HFFc6 (cell line): ENCODE measurements around the gene STXBP6. TPM values are rescaled to one million over a fixed set of nuclear protein-coding genes. Genes with fewer than 3 reads are reported as not detected.

Source experiments
- DNase-seq: peaks from one replicate; pipeline ENCODE4 v3.0.0-alpha.2; 2018
- H3K27ac Mint-ChIP-seq: 2 replicates; pipeline ENCODE4 v1.8.0; 2020; ENCODE audit warnings: mild to moderate bottlenecking, mixed read lengths
- H3K27me3 Mint-ChIP-seq: 2 replicates; pipeline ENCODE4 v1.8.0; 2021; ENCODE audit warnings: mild to moderate bottlenecking, moderate library complexity, mixed read lengths; ENCODE audit not compliant: insufficient read depth
- H3K36me3 Mint-ChIP-seq: 2 replicates; pipeline ENCODE4 v1.8.0; 2021; ENCODE audit warnings: low read depth, mixed read lengths
- H3K4me1 Mint-ChIP-seq: 2 replicates; pipeline ENCODE4 v1.8.0; 2020; ENCODE audit warnings: low read depth, mixed read lengths
- H3K4me3 Mint-ChIP-seq: 2 replicates; pipeline ENCODE4 v1.8.0; 2020; ENCODE audit warnings: mild to moderate bottlenecking, moderate library complexity, mixed read lengths
- H3K9me3 Mint-ChIP-seq: 2 replicates; pipeline ENCODE4 v1.8.0; 2020; ENCODE audit warnings: mild to moderate bottlenecking, mixed read lengths
- total RNA-seq, 6 experiments: library from RNA; stranded (reverse); fragmentation: NEBNext Ultra II Directional; extraction: Animal tissue kit (Norgen Biotek cat#: 25700); gene quantifications; 2 replicates in 1 of 6; 3 replicates in 5 of 6; pipeline ENCODE4 v1.2.3, GENCODE V29; 2021
- TF ChIP-seq, protein P1 (sequence below): fragments of 200-600 bp; sonication (generic); IDR thresholded peaks from 2 replicates; pipeline ENCODE4 v1.5.0; 2021; ENCODE audit warnings: antibody characterized with exemption, mild to moderate bottlenecking

The STXBP6 gene
- total RNA-seq, 6 experiments from 2014 or later, result 15.4 to 17.5 (median 17.0) TPM

DNA sequence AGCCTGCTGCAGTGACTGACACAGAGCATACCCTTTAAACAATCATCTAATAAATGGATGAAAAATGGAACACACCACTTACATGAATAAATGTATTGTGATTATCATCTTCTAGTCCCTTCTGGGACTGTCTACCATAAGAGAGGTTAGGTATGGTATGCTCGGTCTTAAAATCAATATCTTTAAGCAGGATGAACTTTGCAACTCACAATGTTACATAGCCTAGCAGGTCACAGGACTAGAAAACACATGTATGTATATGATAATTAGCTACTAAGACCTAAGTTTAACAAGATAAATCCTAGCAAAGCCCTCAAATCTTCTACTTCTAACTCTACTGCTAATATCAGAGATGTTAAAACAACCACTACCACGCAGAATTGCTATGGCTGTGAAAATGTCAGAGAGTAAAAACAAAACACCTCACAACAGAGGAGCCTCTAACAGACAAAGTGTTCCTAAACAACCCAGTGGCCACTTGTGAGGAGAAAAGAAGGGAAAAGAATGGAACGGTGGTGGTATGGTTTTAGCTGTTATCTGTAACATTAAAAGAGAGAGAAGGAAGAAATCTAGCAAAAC is 139.4 kb downstream of the STXBP6 start:
- Mint-ChIP-seq H3K27me3 (peaks cover 2% of the 10 kb centered on the region; the same call in 1 of the 2 replicates), H3K4me1 (peaks cover 17% of the 10 kb centered on the region), H3K27ac (no peak overlapping the region), H3K9me3 (no peaks in the 10 kb centered on the region), H3K36me3 (peaks cover 1% of the 10 kb centered on the region; the same call in 1 of the 2 replicates), H3K4me3 (no peak overlapping the region)
- TF ChIP-seq, protein P1, sequence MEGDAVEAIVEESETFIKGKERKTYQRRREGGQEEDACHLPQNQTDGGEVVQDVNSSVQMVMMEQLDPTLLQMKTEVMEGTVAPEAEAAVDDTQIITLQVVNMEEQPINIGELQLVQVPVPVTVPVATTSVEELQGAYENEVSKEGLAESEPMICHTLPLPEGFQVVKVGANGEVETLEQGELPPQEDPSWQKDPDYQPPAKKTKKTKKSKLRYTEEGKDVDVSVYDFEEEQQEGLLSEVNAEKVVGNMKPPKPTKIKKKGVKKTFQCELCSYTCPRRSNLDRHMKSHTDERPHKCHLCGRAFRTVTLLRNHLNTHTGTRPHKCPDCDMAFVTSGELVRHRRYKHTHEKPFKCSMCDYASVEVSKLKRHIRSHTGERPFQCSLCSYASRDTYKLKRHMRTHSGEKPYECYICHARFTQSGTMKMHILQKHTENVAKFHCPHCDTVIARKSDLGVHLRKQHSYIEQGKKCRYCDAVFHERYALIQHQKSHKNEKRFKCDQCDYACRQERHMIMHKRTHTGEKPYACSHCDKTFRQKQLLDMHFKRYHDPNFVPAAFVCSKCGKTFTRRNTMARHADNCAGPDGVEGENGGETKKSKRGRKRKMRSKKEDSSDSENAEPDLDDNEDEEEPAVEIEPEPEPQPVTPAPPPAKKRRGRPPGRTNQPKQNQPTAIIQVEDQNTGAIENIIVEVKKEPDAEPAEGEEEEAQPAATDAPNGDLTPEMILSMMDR, result no peak
- no peak for DNase-seq

DNA sequence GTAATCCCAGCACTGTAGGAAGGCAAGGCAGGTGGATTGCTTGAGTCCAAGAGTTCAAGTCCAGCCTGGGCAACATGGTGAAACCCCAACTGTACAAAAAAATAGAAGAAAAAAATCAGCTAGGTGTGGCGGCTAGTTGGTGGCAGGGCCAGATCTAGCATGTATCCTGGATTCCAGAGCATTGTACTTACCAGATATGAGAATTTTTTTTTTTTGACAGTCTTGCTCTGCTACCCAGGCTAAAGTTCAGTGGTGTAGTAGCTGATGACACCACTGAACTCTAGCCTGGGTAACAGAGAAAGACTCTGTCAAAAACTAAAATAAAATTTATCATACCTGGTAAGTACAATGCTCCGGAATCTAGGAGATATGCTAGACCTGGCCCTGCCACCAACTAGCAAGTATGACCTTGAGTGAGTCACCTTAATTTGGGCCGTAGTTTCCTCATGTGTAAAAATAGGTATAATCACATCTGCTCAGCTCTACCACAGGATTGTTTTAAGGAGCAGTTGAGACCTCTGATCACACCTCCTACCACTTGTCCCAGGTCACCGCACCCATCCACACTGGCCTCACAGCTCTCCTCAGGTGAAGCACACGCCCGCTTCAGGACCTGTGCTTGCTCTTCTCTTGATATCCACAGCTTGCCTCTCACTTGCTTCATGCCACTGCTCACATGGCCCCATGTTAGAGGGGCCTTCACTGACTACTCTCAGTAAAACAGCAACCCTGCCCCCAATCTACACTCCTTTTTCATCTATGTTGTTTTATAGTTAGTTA is 140.2 kb downstream of the STXBP6 start:
- TF ChIP-seq, protein P1, result no peak
- no peaks in the 10 kb centered on the region for H3K9me3 Mint-ChIP-seq
- no peak overlapping the region for H3K4me3 Mint-ChIP-seq
- no peak for DNase-seq
- peaks cover 3% of the 10 kb centered on the region; the same call in 1 of the 2 replicates for H3K36me3 Mint-ChIP-seq
- no peak overlapping the region for H3K27ac Mint-ChIP-seq
- peaks cover 17% of the 10 kb centered on the region for H3K4me1 Mint-ChIP-seq
- peaks cover 2% of the 10 kb centered on the region; the same call in 1 of the 2 replicates for H3K27me3 Mint-ChIP-seq

DNA sequence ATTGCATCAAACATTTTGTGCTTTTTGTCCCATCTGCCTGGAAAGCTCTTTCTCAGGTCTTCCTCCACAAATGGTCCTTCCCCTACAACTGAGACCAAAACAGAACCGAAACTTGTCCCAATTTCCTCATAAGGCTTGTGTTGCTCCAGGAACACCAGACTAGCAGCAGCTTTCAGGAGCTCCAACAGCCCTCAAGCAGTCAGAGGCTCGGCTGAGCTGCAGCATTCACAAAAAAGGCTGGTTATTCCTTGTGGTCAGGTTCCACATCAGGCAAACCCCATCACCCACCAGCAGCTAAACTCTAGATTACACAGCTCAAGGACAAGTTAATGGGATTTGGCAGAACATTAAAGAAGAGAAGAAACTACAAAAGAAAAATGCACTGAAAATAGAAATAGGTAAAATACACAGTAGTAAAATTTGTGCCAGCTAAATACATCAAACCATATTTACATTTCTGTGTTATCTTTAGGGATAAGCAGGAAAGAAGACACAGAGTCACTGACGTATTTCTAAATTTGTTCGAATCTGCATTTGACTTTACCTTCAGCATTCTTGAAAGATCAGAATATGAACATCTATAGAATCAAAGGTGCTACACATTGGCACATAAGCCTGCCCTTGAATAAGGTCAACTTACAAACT is 141.2 kb downstream of the STXBP6 start:
- DNase-seq, result no peak
- Mint-ChIP-seq H3K27ac (no peak overlapping the region), H3K9me3 (no peaks in the 10 kb centered on the region), H3K4me1 (peaks cover 24% of the 10 kb centered on the region), H3K27me3 (no peaks in the 10 kb centered on the region), H3K36me3 (peaks cover 7% of the 10 kb centered on the region; the same call in 1 of the 2 replicates), H3K4me3 (no peak overlapping the region)
- TF ChIP-seq, protein P1, result no peak

DNA sequence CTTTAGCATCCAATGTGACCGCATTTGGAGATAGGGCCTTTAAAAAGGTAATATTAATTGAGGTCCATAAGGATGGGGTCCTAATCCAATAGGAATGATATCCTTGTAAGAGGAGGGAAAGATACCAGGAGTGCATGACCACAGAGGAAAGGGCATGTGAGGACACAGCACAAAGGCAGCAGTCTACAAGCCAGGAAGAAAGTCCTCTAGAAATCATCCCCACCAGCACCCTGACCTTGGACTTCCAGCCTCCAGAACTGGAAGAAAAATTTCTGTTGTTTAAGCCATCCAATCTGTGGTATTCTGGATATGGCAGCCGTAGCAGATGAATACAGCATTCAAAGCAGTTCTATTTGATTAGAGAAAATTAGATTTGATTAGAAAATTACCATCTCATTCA is 145.4 kb downstream of the STXBP6 start:
- Mint-ChIP-seq H3K4me3 (no peak overlapping the region), H3K36me3 (peaks cover 7% of the 10 kb centered on the region; the same call in 1 of the 2 replicates), H3K27me3 (no peaks in the 10 kb centered on the region), H3K4me1 (peaks cover 41% of the 10 kb centered on the region), H3K9me3 (no peaks in the 10 kb centered on the region), H3K27ac (no peak overlapping the region)
- TF ChIP-seq, protein P1, result no peak
- no peak for DNase-seq

DNA sequence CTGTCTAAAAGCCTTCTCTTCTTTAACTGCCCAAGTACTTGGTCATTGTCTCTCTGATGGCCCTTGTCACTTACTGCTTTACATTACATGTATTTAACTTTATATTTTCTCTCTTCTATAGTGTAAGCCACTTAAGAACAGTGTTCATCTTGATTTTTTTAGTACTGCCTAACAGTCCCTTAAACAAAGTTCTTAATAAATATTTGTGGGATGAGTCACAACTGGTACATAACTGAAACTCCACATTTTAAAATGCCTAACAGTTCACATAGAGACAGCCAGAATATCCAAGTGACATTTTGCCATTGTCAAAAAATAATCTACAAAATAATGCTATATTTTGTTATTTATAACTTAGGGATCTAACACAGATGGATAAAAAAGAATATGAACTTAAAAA is 146.6 kb downstream of the STXBP6 start:
- Mint-ChIP-seq H3K9me3 (no peaks in the 10 kb centered on the region), H3K4me1 (peaks cover 41% of the 10 kb centered on the region), H3K4me3 (peak overlapping the region; percentile 50), H3K27ac (peak overlapping the region; percentile 55), H3K27me3 (no peaks in the 10 kb centered on the region), H3K36me3 (peaks cover 7% of the 10 kb centered on the region; the same call in 1 of the 2 replicates)
- TF ChIP-seq, protein P1, result no peak
- peak; percentile 59 for DNase-seq
